Bronchial epithelial cell (primary cell): ENCODE results near the gene LIPC. TPM values are rescaled to one million over a fixed set of nuclear protein-coding genes. Genes with fewer than 3 reads are reported as not detected.
"Not testable (repeated sequence)": the region's sequence is repeated elsewhere in the genome, so short reads cannot be mapped to it uniquely, and the experiment has no call there.

Experiments
- DNase-seq: peaks from one replicate; pipeline ENCODE4 v3.0.0-alpha.2; 2010; ENCODE audit warnings: low read depth
- FAIRE-seq: peaks from 2 replicates; lab custom pipeline; 2011; peaks lifted over from hg19 to GRCh38; lab: Jason Lieb, UNC
- H3K27me3 ChIP-seq: 2 replicates; pipeline ENCODE4 v1.5.1; 2011; ENCODE audit warnings: low read length; ENCODE audit not compliant: control insufficient read depth, insufficient read depth
- H3K36me3 ChIP-seq: 2 replicates; pipeline ENCODE4 v1.5.1; 2011; ENCODE audit warnings: low read length; ENCODE audit not compliant: control insufficient read depth, insufficient read depth
- H3K4me3 ChIP-seq: 2 replicates; pipeline ENCODE4 v1.5.1; 2011; ENCODE audit warnings: mild to moderate bottlenecking, low read depth, low read length, control low read depth
- total RNA-seq: library from RNA; depleted of rRNA; stranded (reverse); fragments of >200 nt; gene quantifications from 2 replicates; pipeline ENCODE4 v1.2.1, GENCODE V29; 2014
- TF ChIP-seq, protein P1 (sequence below): IDR thresholded peaks from 2 replicates; pipeline ENCODE4 v1.5.1; 2011; ENCODE audit warnings: mild to moderate bottlenecking, moderate library complexity, low read length, control low read depth, inconsistent platforms; ENCODE audit not compliant: insufficient read depth, severe bottlenecking

The LIPC gene
- total RNA-seq, 1 donor from 2014 or later, result 0.26 TPM

DNA sequence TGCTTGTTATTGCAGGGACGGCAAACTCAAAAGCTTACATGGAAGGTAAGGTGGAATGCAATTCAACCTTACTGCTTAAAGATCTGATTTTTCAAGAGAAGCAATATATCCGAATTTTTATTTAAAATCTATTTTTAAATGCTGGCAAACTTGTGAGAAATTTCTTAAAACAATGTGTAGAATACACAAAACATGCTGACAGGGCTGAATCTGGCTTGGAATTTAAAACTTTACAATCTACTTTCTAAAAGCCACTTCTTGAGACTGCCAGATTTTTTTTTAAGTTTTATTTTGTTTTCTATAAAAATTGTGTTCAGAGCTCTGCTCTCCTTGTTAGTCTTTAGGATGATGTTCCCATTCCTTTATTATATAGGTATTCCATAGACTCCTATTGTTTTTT, 171.0 kb downstream of the LIPC start:
- TF ChIP-seq, protein P1, sequence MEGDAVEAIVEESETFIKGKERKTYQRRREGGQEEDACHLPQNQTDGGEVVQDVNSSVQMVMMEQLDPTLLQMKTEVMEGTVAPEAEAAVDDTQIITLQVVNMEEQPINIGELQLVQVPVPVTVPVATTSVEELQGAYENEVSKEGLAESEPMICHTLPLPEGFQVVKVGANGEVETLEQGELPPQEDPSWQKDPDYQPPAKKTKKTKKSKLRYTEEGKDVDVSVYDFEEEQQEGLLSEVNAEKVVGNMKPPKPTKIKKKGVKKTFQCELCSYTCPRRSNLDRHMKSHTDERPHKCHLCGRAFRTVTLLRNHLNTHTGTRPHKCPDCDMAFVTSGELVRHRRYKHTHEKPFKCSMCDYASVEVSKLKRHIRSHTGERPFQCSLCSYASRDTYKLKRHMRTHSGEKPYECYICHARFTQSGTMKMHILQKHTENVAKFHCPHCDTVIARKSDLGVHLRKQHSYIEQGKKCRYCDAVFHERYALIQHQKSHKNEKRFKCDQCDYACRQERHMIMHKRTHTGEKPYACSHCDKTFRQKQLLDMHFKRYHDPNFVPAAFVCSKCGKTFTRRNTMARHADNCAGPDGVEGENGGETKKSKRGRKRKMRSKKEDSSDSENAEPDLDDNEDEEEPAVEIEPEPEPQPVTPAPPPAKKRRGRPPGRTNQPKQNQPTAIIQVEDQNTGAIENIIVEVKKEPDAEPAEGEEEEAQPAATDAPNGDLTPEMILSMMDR, result no peak
- Histone ChIP-seq H3K27me3 (no peaks in the 10 kb centered on the region), H3K4me3 (no peak overlapping the region), H3K36me3 (peaks cover 2% of the 10 kb centered on the region)
- no peak for FAIRE-seq
- no peak for DNase-seq

DNA sequence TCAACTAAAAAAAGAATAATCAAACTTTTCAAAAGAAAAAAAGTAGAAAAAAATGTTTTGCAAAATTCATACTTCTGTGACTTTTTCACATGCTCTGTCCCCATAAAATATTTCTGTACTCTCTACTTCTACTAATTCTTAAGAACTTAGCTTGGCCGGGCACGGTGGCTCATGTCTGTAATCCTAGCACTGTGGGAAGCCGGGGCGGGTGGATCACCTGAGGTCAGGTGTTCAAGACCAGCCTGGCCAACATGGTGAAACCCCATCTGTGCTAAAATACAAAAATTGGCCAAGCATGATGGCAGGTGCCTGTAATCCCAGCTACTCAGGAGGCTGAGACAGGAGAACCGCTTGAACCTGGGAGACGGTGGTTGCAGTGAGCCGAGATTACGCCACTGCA, 172.1 kb downstream of the LIPC start:
- not testable (repeated sequence) for H3K27me3 ChIP-seq, H3K4me3 ChIP-seq, DNase-seq, FAIRE-seq, H3K36me3 ChIP-seq

GRCh38 chr15:58604455-58604923, 172.7 kb downstream of the LIPC start:
- H3K36me3 ChIP-seq, result peaks cover 2% of the 10 kb centered on the region
- peak; percentile 77 for DNase-seq
- no peaks in the 10 kb centered on the region for H3K27me3 ChIP-seq
- TF ChIP-seq, protein P1, result no peak
- H3K4me3 ChIP-seq, result no peak overlapping the region
- no peak for FAIRE-seq

GRCh38 chr15:58605931-58606530, 174.2 kb downstream of the LIPC start:
- DNase-seq (no peak), FAIRE-seq (no peak)
- Histone ChIP-seq H3K4me3 (no peak overlapping the region), H3K27me3 (no peaks in the 10 kb centered on the region), H3K36me3 (peaks cover 2% of the 10 kb centered on the region)
- TF ChIP-seq, protein P1, result no peak

- no peak for DNase-seq
- Histone ChIP-seq H3K27me3 (no peaks in the 10 kb centered on the region), H3K36me3 (peaks cover 2% of the 10 kb centered on the region), H3K4me3 (no peak overlapping the region)
- FAIRE-seq, result no peak
- TF ChIP-seq, protein P1, result no peak
Observed at GRCh38 chr15:58606577-58607080, 174.8 kb downstream of the LIPC start.

GRCh38 chr15:58608129-58608590, 176.4 kb downstream of the LIPC start:
- Histone ChIP-seq H3K4me3 (no peak overlapping the region), H3K36me3 (no peaks in the 10 kb centered on the region), H3K27me3 (no peaks in the 10 kb centered on the region)
- DNase-seq, result no peak
- TF ChIP-seq, protein P1, result no peak
- FAIRE-seq, result no peak
